Measurements from ENCODE around the gene DHRS2. TPM values are rescaled to one million over a fixed set of nuclear protein-coding genes. Genes with fewer than 3 reads are reported as not detected.

Gene DHRS2
- total RNA-seq, 6 experiments from 2014 or later, result 0.53 to 12.3 (median 4.2) TPM

DNA sequence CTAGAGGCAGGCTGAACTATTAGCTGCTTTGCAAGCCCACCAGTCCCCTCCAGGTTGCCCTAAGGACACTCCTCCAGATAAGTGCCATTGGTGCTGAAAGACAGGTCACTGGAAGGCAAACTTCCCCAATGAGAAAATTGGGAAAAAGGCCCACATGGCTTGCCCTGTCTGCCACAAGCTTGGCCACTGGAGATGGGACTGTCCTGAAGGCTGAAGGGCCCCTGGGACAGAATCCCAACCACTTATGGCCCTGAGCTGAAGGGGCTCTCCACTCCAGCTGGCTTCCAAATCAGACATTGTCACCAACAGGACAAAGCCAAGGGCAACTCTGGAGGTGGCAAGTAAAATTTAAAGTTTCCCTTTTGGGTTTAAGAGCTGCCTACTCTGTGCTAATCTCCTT lies 12.2 kb upstream of the DHRS2 start:
- H3K4me1 ChIP-seq, result peaks cover 0 to 19% (median 8%) of the 10 kb centered on the region in 4 donors
- DNase-seq (no peak), ATAC-seq (no peak)
- H3K27ac ChIP-seq, result no peak overlapping the region
- H3K9me3 ChIP-seq, result peaks cover 0 to 7% (median 0%) of the 10 kb centered on the region in 4 donors
- intact Hi-C loops (cut with DNase I), result no loop called here
- H3K4me3 ChIP-seq, result no peak overlapping the region
- no peaks in the 10 kb centered on the region for H3K36me3 ChIP-seq
- no peaks in the 10 kb centered on the region for H3K27me3 ChIP-seq
- TF ChIP-seq, protein P1, sequence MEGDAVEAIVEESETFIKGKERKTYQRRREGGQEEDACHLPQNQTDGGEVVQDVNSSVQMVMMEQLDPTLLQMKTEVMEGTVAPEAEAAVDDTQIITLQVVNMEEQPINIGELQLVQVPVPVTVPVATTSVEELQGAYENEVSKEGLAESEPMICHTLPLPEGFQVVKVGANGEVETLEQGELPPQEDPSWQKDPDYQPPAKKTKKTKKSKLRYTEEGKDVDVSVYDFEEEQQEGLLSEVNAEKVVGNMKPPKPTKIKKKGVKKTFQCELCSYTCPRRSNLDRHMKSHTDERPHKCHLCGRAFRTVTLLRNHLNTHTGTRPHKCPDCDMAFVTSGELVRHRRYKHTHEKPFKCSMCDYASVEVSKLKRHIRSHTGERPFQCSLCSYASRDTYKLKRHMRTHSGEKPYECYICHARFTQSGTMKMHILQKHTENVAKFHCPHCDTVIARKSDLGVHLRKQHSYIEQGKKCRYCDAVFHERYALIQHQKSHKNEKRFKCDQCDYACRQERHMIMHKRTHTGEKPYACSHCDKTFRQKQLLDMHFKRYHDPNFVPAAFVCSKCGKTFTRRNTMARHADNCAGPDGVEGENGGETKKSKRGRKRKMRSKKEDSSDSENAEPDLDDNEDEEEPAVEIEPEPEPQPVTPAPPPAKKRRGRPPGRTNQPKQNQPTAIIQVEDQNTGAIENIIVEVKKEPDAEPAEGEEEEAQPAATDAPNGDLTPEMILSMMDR (IDR thresholded peaks at IDR 0.05), result no peak
- TF ChIP-seq POLR2A (IDR thresholded peaks at IDR 0.05), result no peak

DNA sequence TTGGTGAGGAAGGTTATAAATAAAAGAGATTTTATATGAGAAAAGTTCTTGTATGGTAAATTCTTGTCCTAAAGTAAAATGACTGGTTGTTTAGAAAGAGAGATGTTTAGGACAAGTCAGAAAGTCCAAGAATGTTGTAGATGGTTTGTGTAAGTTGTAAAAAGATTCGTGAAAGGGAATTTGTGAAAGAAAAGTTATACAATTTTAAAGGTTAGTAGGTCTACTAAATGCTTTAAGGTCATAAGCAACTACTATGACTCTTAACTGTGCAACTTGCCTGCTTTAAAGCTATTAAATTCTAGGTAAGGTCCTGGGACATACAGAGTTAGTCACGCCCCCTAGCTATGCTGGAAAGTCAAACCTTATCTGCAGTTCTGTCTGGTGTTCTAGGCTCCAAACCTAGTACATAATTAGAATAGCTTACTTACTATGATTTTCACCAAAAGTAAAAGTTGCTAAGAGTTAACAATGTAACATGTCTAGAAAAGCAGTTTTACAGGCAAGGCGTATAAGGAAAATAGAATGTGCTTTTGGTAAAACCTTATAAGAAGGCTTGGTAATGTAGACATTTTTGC lies 11.2 kb upstream of the DHRS2 start:
- no peak for TF ChIP-seq POLR2A (IDR thresholded peaks at IDR 0.05)
- TF ChIP-seq, protein P1 (IDR thresholded peaks at IDR 0.05), result no peak
- peaks cover 0 to 7% (median 0%) of the 10 kb centered on the region in 4 donors for H3K9me3 ChIP-seq
- no peaks in the 10 kb centered on the region for H3K36me3 ChIP-seq
- intact Hi-C loops (cut with DNase I), result no loop called here
- no peaks in the 10 kb centered on the region for H3K27me3 ChIP-seq
- 95% methylated on average over 3 of the region's 3 CpGs for WGBS (ENCODE audit: insufficient coverage, low coverage, low lambda C conversion rate, missing lambda C conversion rate)
- no peak overlapping the region for H3K4me3 ChIP-seq
- DNase-seq (no peak), ATAC-seq (no peak)
- no peak overlapping the region for H3K27ac ChIP-seq
- peaks cover 0 to 16% (median 6%) of the 10 kb centered on the region in 4 donors for H3K4me1 ChIP-seq

DNA sequence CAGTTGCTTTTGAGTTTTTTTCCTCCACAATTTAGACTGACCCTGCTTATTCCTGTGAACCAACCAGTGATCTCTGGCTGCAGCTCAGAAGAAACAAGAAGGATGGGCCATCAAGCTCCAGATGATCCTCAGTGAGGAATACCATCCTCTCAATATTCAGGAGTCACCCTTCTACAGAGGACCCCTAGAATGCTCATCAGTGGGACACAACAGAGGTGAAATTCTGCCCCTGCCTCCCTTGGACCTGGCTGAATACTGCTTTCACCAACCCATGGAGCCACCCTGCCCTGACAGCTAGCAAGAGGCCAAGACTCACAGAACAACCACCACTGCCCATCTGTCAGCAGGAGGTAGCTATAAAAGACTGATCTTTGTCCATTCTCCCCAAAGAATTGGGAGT lies 9.2 kb upstream of the DHRS2 start:
- ATAC-seq, result no peak
- no peak overlapping the region for H3K27ac ChIP-seq
- H3K9me3 ChIP-seq, result peaks cover 0 to 7% (median 0%) of the 10 kb centered on the region in 4 donors
- no peak for DNase-seq
- no peak overlapping the region for H3K4me3 ChIP-seq
- H3K27me3 ChIP-seq, result no peaks in the 10 kb centered on the region
- no peaks in the 10 kb centered on the region for H3K36me3 ChIP-seq
- intact Hi-C loops (cut with DNase I), result no loop called here
- no peak for TF ChIP-seq POLR2A (IDR thresholded peaks at IDR 0.05)
- TF ChIP-seq, protein P1 (IDR thresholded peaks at IDR 0.05), result no peak
- peaks cover 0 to 3% (median under 1%) of the 10 kb centered on the region in 4 donors for H3K4me1 ChIP-seq

DNA sequence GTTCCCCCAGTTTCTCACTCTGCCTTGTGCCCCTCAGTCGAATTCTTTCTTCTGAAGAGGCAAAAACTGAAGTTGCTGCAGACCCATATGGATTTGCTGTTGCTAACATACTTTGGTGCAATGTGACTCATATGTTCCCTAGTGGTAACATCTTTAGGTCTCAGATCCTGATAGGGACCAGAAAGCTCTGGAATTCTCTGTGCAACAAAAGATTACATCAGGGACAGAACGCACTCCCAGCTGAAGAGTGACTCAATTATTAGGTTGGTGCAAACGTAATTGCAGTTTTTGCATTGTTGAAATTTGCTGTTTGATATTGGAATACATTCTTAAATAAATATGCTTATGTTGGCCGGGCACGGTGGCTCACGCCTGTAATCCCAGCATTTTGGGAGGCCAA lies 8.2 kb upstream of the DHRS2 start:
- intact Hi-C loops (cut with DNase I), result no loop called here
- Histone ChIP-seq H3K27ac (no peak overlapping the region), H3K27me3 (no peaks in the 10 kb centered on the region), H3K36me3 (no peaks in the 10 kb centered on the region), H3K4me3 (no peak overlapping the region), H3K4me1 (no peaks in the 10 kb centered on the region), H3K9me3 (peaks cover 0 to 7% (median 0%) of the 10 kb centered on the region in 4 donors)
- WGBS (ENCODE audit: insufficient coverage, low coverage, low lambda C conversion rate, missing lambda C conversion rate), result 86% methylated on average over 6 of the region's 6 CpGs
- no peak for ATAC-seq
- TF ChIP-seq, protein P1 (IDR thresholded peaks at IDR 0.05), result no peak
- TF ChIP-seq POLR2A (IDR thresholded peaks at IDR 0.05), result no peak
- DNase-seq, result no peak

DNA sequence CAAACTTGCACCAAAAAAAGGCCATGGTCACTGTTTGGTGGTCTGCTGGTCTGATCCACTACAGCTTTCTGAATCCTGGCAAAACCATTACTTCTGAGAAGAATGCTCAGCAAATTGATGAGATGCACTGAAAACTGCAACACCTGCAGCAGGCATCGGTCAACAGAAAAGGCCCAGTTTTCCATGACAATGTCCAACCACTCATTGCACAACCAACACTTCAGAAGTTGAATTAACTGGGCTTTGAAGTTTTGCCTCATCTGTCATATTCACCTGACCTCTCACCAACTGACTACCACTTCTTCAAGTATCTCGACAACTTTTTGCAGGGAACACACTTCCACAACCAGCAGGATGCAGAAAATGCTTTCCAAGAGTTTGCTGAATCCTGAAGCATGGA lies 7.0 kb upstream of the DHRS2 start:
- TF ChIP-seq, protein P1 (IDR thresholded peaks at IDR 0.05), result no peak
- no peak for TF ChIP-seq POLR2A (IDR thresholded peaks at IDR 0.05)
- H3K27ac ChIP-seq, result no peak overlapping the region
- peaks cover 0 to 7% (median 0%) of the 10 kb centered on the region in 4 donors for H3K9me3 ChIP-seq
- no peaks in the 10 kb centered on the region for H3K36me3 ChIP-seq
- no peaks in the 10 kb centered on the region for H3K27me3 ChIP-seq
- intact Hi-C loops (cut with DNase I), result no loop called here
- no peaks in the 10 kb centered on the region for H3K4me1 ChIP-seq
- ATAC-seq, result no peak
- H3K4me3 ChIP-seq, result no peak overlapping the region
- WGBS (ENCODE audit: insufficient coverage, low coverage, low lambda C conversion rate, missing lambda C conversion rate), result 25% methylated on average over 2 of the region's 2 CpGs
- no peak for DNase-seq

All from right lobe of liver (tissue), 6 donors.